Anterior cingulate cortex (tissue), 58 donors: Measurements from ENCODE around the gene HRH3.

Experiments
- DNase-seq, 58 donors: peaks; one replicate each; lab custom pipeline; 2025; lab: John Stamatoyannopoulos, UW

HRH3 gene

GRCh38 chr20:62217913-62218773 lies 1.9 kb downstream of the HRH3 start:
- no peak for DNase-seq

DNA sequence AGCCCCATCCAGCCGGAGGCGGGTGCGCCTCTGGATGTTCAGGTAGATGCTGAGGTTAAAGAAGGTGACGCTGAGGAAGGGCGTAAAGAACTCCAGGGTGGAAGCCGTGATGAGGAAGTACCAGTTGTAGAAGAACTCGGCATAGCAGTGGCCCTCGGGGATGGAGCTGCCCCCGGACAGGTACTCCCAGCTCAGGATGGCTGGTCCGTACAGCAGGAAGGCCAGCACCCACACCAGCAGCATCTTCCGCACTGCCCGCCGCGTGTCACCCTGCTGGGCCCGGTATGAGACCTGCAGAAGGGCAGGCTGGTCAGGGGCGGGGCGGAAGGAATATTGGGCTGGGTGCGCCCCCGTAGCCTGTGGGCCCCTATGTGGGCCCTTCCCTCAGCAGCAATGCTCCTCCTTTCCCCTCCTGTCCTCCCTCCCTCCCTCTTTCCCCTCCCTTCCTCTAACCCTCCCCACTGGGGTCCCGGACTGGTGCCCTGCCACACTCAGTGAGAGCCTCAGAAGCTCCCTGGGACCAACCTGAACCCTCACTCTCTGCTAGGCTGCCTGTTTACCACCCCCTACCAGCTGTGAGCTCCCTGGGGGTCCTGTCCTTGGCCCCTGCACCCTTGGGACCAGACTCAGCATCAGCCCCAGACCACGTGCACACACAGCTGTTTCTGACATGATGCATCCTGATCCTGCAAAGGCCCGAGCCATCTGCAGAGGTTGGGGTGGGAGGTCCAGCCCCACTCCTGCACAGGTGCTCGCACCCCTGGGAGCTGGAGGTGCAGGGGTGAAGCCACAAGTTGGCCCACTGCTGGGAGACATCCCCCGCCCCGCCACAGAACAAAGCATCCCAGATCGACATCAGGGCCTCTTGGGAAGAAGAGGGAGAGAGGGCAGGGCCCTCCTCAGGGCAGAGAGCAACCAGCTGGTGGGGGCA lies 3.2 kb downstream of the HRH3 start:
- DNase-seq, result no peak

DNA sequence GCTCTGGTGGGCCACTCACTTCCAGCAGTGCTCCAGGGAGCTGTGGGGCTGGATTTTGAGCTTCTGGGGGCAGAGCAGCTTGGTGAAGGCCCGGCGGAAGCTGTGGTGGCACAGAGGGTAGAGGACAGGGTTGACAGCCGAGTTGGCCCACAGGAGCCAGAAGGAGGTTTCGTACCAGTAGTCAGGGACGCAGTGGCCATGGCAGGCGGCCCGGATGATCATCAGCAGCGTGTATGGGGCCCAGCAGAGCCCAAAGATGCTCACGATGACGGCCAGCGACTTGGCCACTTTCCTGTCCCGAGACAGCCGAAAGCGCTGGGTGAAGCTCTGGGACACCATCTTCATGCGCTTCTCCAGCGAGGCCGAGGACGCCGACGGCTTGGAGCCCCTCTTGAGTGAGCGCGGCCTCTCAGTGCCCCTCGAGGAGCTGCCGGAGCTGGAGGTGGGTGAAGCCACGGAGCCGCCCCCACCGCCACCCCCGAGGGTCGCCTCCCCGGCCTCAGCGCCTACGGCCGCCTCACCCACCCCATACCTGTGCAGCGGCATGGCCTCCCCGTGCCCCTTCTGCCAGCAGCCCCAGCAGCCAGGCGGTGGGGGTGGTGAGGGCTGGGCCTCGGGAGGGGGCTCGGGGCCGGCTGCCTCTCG lies 4.0 kb downstream of the HRH3 start:
- no peak for DNase-seq

GRCh38 chr20:62215020-62215990 lies 4.8 kb downstream of the HRH3 start:
- DNase-seq, result no peak

GRCh38 chr20:62214067-62214466 lies 6.0 kb downstream of the HRH3 start:
- DNase-seq, result no peak

GRCh38 chr20:62212299-62212698 lies 7.8 kb downstream of the HRH3 start:
- DNase-seq, result no peak

- DNase-seq, result no peak
Measured at GRCh38 chr20:62211769-62212288, 8.2 kb downstream of the HRH3 start.

DNA sequence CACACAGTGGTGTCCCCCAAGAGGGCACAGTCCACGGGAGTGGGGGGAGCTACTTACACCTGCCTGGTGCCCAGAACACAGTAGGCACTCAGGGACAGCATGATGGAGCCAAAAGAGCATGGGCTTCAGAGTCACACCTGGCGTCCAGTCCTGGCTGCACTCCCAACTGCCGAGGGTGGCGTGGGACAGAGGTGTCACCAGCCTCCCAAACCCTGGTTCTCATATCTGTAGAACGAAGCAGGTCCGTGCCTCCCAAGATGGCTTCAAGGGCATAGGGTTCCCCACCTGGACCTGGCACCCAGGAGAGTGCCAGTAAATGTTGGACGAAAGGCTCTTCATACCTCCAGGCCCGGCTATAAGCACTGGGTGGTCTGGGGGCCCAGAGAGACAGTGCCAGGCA lies 8.9 kb downstream of the HRH3 start:
- no peak for DNase-seq

DNA sequence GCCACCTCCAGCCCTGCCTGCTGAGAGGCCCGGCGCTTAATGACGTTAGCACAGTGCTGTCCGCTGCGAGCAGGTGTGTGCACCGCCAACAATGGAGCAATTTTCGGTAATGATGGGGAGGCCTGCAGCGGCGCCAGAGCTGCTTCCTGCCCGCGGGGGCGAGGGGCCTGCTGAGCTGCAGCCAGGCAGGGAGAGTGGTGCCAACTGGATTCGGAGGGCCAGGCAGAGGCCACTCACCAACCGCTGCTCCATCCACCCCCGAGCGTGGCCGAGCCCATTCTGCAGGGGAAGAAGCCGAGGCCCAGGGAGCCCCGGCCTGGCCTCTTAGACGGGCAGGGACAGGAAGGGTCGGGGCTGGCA lies 9.6 kb downstream of the HRH3 start:
- no peak for DNase-seq

GRCh38 chr20:62209850-62210495 lies 10.1 kb downstream of the HRH3 start:
- DNase-seq, result no peak

GRCh38 chr20:62208795-62209755 lies 11.0 kb downstream of the HRH3 start:
- DNase-seq, result no peak

GRCh38 chr20:62208061-62208794 lies 11.8 kb downstream of the HRH3 start:
- peak in 1 of 58 donors; percentile 34 for DNase-seq

DNA sequence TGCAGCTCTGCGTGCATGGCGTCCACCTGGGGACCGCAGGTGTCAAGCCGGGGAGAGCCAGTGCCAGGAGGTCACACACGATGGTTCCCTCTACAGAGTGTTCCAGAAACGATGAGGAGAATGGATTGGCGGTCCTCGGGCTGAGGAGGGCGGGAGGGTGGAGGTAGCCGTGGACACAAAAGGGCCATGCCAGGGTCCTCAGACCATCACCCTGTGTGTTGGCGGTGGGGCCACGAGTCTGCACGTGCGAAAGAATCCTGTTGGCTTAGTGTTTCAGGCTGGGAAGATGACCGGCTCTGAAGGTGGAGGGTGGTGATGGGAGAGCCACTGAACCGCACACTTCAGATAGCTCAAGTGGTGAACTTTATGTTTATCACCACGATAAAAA lies 13.7 kb downstream of the HRH3 start:
- no peak for DNase-seq

DNA sequence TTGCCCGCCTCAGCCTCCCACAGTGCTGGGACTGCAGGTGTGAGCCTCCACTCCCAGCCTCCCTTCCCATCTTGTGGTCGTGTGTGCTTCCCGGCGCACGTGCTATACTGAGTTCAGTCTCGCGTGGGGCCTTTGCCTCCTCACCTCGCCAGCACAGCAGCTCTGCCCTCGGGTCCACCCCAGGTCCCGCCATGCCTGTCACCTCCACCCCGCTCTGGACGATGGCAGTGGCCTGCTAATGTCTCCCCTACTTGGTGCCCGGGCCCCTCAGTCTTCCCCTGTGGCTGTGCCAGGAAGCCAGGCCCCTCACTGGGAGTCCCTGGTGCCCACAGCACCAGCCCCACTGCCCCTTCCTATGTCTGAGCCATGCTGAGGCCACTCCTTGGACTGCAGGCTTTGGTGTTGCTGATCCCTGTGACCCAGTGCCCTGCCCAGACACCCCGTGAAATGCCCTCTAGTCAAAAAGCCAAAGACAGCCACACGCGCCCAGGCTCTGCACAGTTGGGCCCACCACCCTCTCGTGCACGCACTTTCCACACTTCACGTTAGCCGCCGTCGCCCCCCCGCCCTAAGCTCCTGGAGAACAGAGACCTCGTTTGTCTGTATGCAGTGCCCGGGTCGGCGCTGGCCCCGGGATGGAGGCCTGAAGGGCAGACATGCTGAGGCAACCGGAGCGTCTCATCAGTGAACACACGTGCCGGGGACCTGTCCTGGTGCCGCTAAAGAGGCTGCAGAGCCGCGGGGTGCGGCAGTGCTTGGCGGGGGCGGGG lies 14.3 kb downstream of the HRH3 start:
- no peak for DNase-seq

DNA sequence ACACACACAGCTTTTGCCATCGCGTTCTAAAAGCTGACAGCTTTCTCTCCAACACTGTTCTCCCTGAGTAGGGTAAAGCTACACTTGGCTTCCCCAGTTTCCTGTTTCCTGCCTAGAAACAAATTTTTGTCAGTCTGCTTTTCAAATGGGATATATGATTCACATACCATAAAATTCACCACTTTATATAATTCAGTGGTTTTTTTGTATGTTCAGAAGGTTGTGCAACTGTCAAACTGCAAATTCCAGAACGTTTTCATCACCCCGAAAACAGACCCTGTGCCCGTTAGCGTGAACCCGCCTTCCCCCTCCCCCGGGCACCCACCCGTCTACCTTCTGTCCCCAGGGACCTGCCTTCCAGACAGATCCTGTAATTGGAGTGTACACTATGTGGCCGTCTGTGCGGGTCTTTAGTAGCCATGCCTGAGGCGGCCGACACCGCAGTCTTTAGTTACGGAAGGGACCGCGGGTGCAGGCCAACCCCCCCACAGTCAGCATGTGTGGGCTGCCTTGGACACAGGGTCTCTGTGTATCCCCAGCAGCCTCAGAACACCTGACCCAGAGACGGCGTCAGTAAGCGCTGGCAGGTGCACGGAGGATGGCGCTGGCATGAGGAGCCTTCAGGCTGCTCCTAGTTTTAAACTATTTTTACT lies 16.6 kb downstream of the HRH3 start:
- no peak for DNase-seq
